ENCODE data around the gene RPS6KA2.

The RPS6KA2 gene

GRCh38 chr6:166439366-166440091, 187.5 kb downstream of the RPS6KA2 start:
- Histone ChIP-seq H3K27ac (no peak overlapping the region), H3K9me3 (ENCODE audit: low read depth, low read length) (no peaks in the 10 kb centered on the region), H3K4me3 (no peak overlapping the region), H3K36me3 (ENCODE audit: insufficient read depth, low read length) (no peaks in the 10 kb centered on the region), H3K9ac (ENCODE audit: insufficient read length) (no peak overlapping the region)
- no peak for DNase-seq (ENCODE audit: low read depth, low spot score)
- no peak for TF ChIP-seq FOXP2 (optimal IDR thresholded peaks at IDR 0.05; ENCODE audit: control extremely low read depth, extremely low read length, insufficient read depth)
- TF ChIP-seq EZH2 (IDR thresholded peaks at IDR 0.05) = no peak
- TF ChIP-seq POLR2AphosphoS5 (IDR thresholded peaks at IDR 0.05; ENCODE audit: borderline replicate concordance, low read depth, low read length) = no peak

GRCh38 chr6:166438211-166438861, 188.7 kb downstream of the RPS6KA2 start:
- no peak overlapping the region for H3K27ac ChIP-seq
- no peak for DNase-seq (ENCODE audit: low read depth, low spot score)
- no peaks in the 10 kb centered on the region for H3K9me3 ChIP-seq (ENCODE audit: low read depth, low read length)
- H3K4me3 ChIP-seq = no peak overlapping the region
- H3K9ac ChIP-seq (ENCODE audit: insufficient read length) = no peak overlapping the region
- no peaks in the 10 kb centered on the region for H3K36me3 ChIP-seq (ENCODE audit: insufficient read depth, low read length)
- TF ChIP-seq EZH2 (IDR thresholded peaks at IDR 0.05) (no peak), FOXP2 (optimal IDR thresholded peaks at IDR 0.05; ENCODE audit: control extremely low read depth, extremely low read length, insufficient read depth) (no peak), POLR2AphosphoS5 (IDR thresholded peaks at IDR 0.05; ENCODE audit: borderline replicate concordance, low read depth, low read length) (no peak)

- no peak for TF ChIP-seq EZH2 (IDR thresholded peaks at IDR 0.05)
- no peak for TF ChIP-seq POLR2AphosphoS5 (IDR thresholded peaks at IDR 0.05; ENCODE audit: borderline replicate concordance, low read depth, low read length)
- no peak for TF ChIP-seq FOXP2 (optimal IDR thresholded peaks at IDR 0.05; ENCODE audit: control extremely low read depth, extremely low read length, insufficient read depth)
- H3K4me3 ChIP-seq = no peak overlapping the region
- no peaks in the 10 kb centered on the region for H3K36me3 ChIP-seq (ENCODE audit: insufficient read depth, low read length)
- no peak overlapping the region for H3K27ac ChIP-seq
- no peak overlapping the region for H3K9ac ChIP-seq (ENCODE audit: insufficient read length)
- H3K9me3 ChIP-seq (ENCODE audit: low read depth, low read length) = no peaks in the 10 kb centered on the region
- DNase-seq (ENCODE audit: low read depth, low spot score) = no peak
Observed at GRCh38 chr6:166437661-166438060, 189.4 kb downstream of the RPS6KA2 start.

- no peak for DNase-seq (ENCODE audit: low read depth, low spot score)
- Histone ChIP-seq H3K27ac (no peak overlapping the region), H3K9me3 (ENCODE audit: low read depth, low read length) (no peaks in the 10 kb centered on the region), H3K9ac (ENCODE audit: insufficient read length) (no peak overlapping the region), H3K36me3 (ENCODE audit: insufficient read depth, low read length) (no peaks in the 10 kb centered on the region), H3K4me3 (no peak overlapping the region)
- TF ChIP-seq FOXP2 (optimal IDR thresholded peaks at IDR 0.05; ENCODE audit: control extremely low read depth, extremely low read length, insufficient read depth) (no peak), EZH2 (IDR thresholded peaks at IDR 0.05) (no peak), POLR2AphosphoS5 (IDR thresholded peaks at IDR 0.05; ENCODE audit: borderline replicate concordance, low read depth, low read length) (no peak)
Observed at GRCh38 chr6:166436195-166437139, 190.6 kb downstream of the RPS6KA2 start.

GRCh38 chr6:166435574-166435973, 191.5 kb downstream of the RPS6KA2 start:
- Histone ChIP-seq H3K36me3 (ENCODE audit: insufficient read depth, low read length) (no peaks in the 10 kb centered on the region), H3K27ac (no peak overlapping the region), H3K9me3 (ENCODE audit: low read depth, low read length) (no peaks in the 10 kb centered on the region), H3K9ac (ENCODE audit: insufficient read length) (no peak overlapping the region), H3K4me3 (peak overlapping the region; percentile 31)
- no peak for TF ChIP-seq FOXP2 (optimal IDR thresholded peaks at IDR 0.05; ENCODE audit: control extremely low read depth, extremely low read length, insufficient read depth)
- TF ChIP-seq EZH2 (IDR thresholded peaks at IDR 0.05) = no peak
- no peak for TF ChIP-seq POLR2AphosphoS5 (IDR thresholded peaks at IDR 0.05; ENCODE audit: borderline replicate concordance, low read depth, low read length)
- no peak for DNase-seq (ENCODE audit: low read depth, low spot score)

GRCh38 chr6:166434336-166434735, 192.7 kb downstream of the RPS6KA2 start:
- no peak for DNase-seq (ENCODE audit: low read depth, low spot score)
- Histone ChIP-seq H3K4me3 (no peak overlapping the region), H3K9ac (ENCODE audit: insufficient read length) (no peak overlapping the region), H3K27ac (no peak overlapping the region), H3K36me3 (ENCODE audit: insufficient read depth, low read length) (no peaks in the 10 kb centered on the region), H3K9me3 (ENCODE audit: low read depth, low read length) (no peaks in the 10 kb centered on the region)
- no peak for TF ChIP-seq POLR2AphosphoS5 (IDR thresholded peaks at IDR 0.05; ENCODE audit: borderline replicate concordance, low read depth, low read length)
- no peak for TF ChIP-seq FOXP2 (optimal IDR thresholded peaks at IDR 0.05; ENCODE audit: control extremely low read depth, extremely low read length, insufficient read depth)
- no peak for TF ChIP-seq EZH2 (IDR thresholded peaks at IDR 0.05)

GRCh38 chr6:166433096-166433495, 194.0 kb downstream of the RPS6KA2 start:
- no peak overlapping the region for H3K4me3 ChIP-seq
- TF ChIP-seq FOXP2 (optimal IDR thresholded peaks at IDR 0.05; ENCODE audit: control extremely low read depth, extremely low read length, insufficient read depth) (no peak), POLR2AphosphoS5 (IDR thresholded peaks at IDR 0.05; ENCODE audit: borderline replicate concordance, low read depth, low read length) (no peak), EZH2 (IDR thresholded peaks at IDR 0.05) (no peak)
- no peak for DNase-seq (ENCODE audit: low read depth, low spot score)

GRCh38 chr6:166430269-166430668, 196.8 kb downstream of the RPS6KA2 start:
- Histone ChIP-seq H3K27ac (no peak overlapping the region), H3K9ac (ENCODE audit: insufficient read length) (no peak overlapping the region), H3K4me3 (no peak overlapping the region), H3K9me3 (ENCODE audit: low read depth, low read length) (no peaks in the 10 kb centered on the region), H3K36me3 (ENCODE audit: insufficient read depth, low read length) (no peaks in the 10 kb centered on the region)
- DNase-seq (ENCODE audit: low read depth, low spot score) = no peak
- no peak for TF ChIP-seq FOXP2 (optimal IDR thresholded peaks at IDR 0.05; ENCODE audit: control extremely low read depth, extremely low read length, insufficient read depth)
- no peak for TF ChIP-seq POLR2AphosphoS5 (IDR thresholded peaks at IDR 0.05; ENCODE audit: borderline replicate concordance, low read depth, low read length)
- TF ChIP-seq EZH2 (IDR thresholded peaks at IDR 0.05) = no peak

More at GRCh38 chr6:166433096-166433495, 194.0 kb downstream of the RPS6KA2 start:
- Histone ChIP-seq H3K9ac (ENCODE audit: insufficient read length) (no peak overlapping the region), H3K27ac (no peak overlapping the region), H3K36me3 (ENCODE audit: insufficient read depth, low read length) (no peaks in the 10 kb centered on the region), H3K9me3 (ENCODE audit: low read depth, low read length) (no peaks in the 10 kb centered on the region)

Data from SK-N-MC (cell line).